ENCODE results near the gene SYNPO. TPM values are rescaled to one million over a fixed set of nuclear protein-coding genes. Genes with fewer than 3 reads are reported as not detected.
A peak's percentile ranks its signal among the peaks of the same experiment; 100 is the strongest.

SYNPO gene
- total RNA-seq, 1 donor from 2014 or later, result 86.6 TPM

- DNase-seq (ENCODE audit: low spot score in 2 of 2, unreplicated experiment in 2 of 2), result no peak
- Mint-ChIP-seq H3K27ac (peak overlapping the region; percentile 97), H3K9me3 (no peaks in the 10 kb centered on the region), H3K36me3 (no peaks in the 10 kb centered on the region), H3K4me1 (peaks cover 85% of the 10 kb centered on the region), H3K4me3 (no peak overlapping the region), H3K27me3 (ENCODE audit: low read depth) (no peaks in the 10 kb centered on the region)
- TF ChIP-seq CTCF (IDR thresholded peaks at IDR 0.05; ENCODE audit: unreplicated experiment), result no peak
These were observed 44.9 kb upstream of the SYNPO start for GRCh38 chr5:150595466-150596031.

- DNase-seq (ENCODE audit: low spot score in 2 of 2, unreplicated experiment in 2 of 2), result no peak
- peaks cover 81% of the 10 kb centered on the region for H3K4me1 Mint-ChIP-seq
- no peaks in the 10 kb centered on the region for H3K36me3 Mint-ChIP-seq
- H3K4me3 Mint-ChIP-seq, result no peak overlapping the region
- H3K27ac Mint-ChIP-seq, result peak overlapping the region; percentile 97
- no peak for TF ChIP-seq CTCF (IDR thresholded peaks at IDR 0.05; ENCODE audit: unreplicated experiment)
- H3K27me3 Mint-ChIP-seq (ENCODE audit: low read depth), result no peaks in the 10 kb centered on the region
- H3K9me3 Mint-ChIP-seq, result no peaks in the 10 kb centered on the region
These were observed 44.1 kb upstream of the SYNPO start for GRCh38 chr5:150596313-150596712.

- H3K4me3 Mint-ChIP-seq, result no peak overlapping the region
These were observed 43.6 kb upstream of the SYNPO start for GRCh38 chr5:150596826-150597225.

GRCh38 chr5:150598006-150598405 is 42.5 kb upstream of the SYNPO start:
- H3K36me3 Mint-ChIP-seq, result no peaks in the 10 kb centered on the region
- no peak for TF ChIP-seq CTCF (IDR thresholded peaks at IDR 0.05; ENCODE audit: unreplicated experiment)
- no peaks in the 10 kb centered on the region for H3K27me3 Mint-ChIP-seq (ENCODE audit: low read depth)
- DNase-seq (ENCODE audit: low spot score in 2 of 2, unreplicated experiment in 2 of 2), result no peak
- H3K27ac Mint-ChIP-seq, result peak overlapping the region; percentile 98
- peaks cover 72% of the 10 kb centered on the region for H3K4me1 Mint-ChIP-seq
- H3K4me3 Mint-ChIP-seq, result no peak overlapping the region
- H3K9me3 Mint-ChIP-seq, result no peaks in the 10 kb centered on the region

More at GRCh38 chr5:150596826-150597225, 43.6 kb upstream of the SYNPO start:
- no peak for DNase-seq (ENCODE audit: low spot score in 2 of 2, unreplicated experiment in 2 of 2)
- Mint-ChIP-seq H3K4me1 (peaks cover 79% of the 10 kb centered on the region), H3K9me3 (no peaks in the 10 kb centered on the region), H3K27ac (peak overlapping the region; percentile 97), H3K36me3 (no peaks in the 10 kb centered on the region), H3K27me3 (ENCODE audit: low read depth) (no peaks in the 10 kb centered on the region)
- no peak for TF ChIP-seq CTCF (IDR thresholded peaks at IDR 0.05; ENCODE audit: unreplicated experiment)

GRCh38 chr5:150598821-150599273 is 41.6 kb upstream of the SYNPO start:
- Mint-ChIP-seq H3K9me3 (no peaks in the 10 kb centered on the region), H3K27me3 (ENCODE audit: low read depth) (no peaks in the 10 kb centered on the region), H3K4me1 (peaks cover 70% of the 10 kb centered on the region), H3K36me3 (no peaks in the 10 kb centered on the region), H3K4me3 (no peak overlapping the region), H3K27ac (peak overlapping the region; percentile 98)
- DNase-seq (ENCODE audit: low spot score in 2 of 2, unreplicated experiment in 2 of 2), result no peak
- no peak for TF ChIP-seq CTCF (IDR thresholded peaks at IDR 0.05; ENCODE audit: unreplicated experiment)
